ENCODE data around the gene FRS3.

FRS3 gene

GRCh38 chr6:41763470-41763869 is 16.2 kb downstream of the FRS3 start:
- H3K9me3 ChIP-seq (ENCODE audit: insufficient read depth, low read length) = no peaks in the 10 kb centered on the region
- H2AFZ ChIP-seq (ENCODE audit: low read depth, low read length, severe bottlenecking) = no peak overlapping the region
- no peak overlapping the region for H3K4me3 ChIP-seq (ENCODE audit: insufficient read depth, low read length, poor library complexity, severe bottlenecking)
- TF ChIP-seq CTCF (IDR thresholded peaks at IDR 0.05; ENCODE audit: insufficient read depth, low read length, poor library complexity, severe bottlenecking) = no peak
- TF ChIP-seq EZH2phosphoT487 (conservative IDR thresholded peaks at IDR 0.05; ENCODE audit: low read length) = no peak
- H3K79me2 ChIP-seq (ENCODE audit: insufficient read depth, low read length) = no peaks in the 10 kb centered on the region
- H3K27ac ChIP-seq (ENCODE audit: low read depth, low read length) = no peak overlapping the region
- H3F3A ChIP-seq (ENCODE audit: insufficient read depth) = no peaks in the 10 kb centered on the region
- no peak overlapping the region for H3K9ac ChIP-seq (ENCODE audit: low read length)
- H4K20me1 ChIP-seq (ENCODE audit: low read depth, low read length) = no peaks in the 10 kb centered on the region
- no peak overlapping the region for H3K4me2 ChIP-seq (ENCODE audit: low read depth, low read length, poor library complexity, severe bottlenecking)
- no peaks in the 10 kb centered on the region for H3K27me3 ChIP-seq (ENCODE audit: low read length)
- no peaks in the 10 kb centered on the region for H3K9me2 ChIP-seq (replicated peaks; ENCODE audit: insufficient read depth, low read length)
- no peaks in the 10 kb centered on the region for H3K36me3 ChIP-seq (ENCODE audit: low read length)

DNA sequence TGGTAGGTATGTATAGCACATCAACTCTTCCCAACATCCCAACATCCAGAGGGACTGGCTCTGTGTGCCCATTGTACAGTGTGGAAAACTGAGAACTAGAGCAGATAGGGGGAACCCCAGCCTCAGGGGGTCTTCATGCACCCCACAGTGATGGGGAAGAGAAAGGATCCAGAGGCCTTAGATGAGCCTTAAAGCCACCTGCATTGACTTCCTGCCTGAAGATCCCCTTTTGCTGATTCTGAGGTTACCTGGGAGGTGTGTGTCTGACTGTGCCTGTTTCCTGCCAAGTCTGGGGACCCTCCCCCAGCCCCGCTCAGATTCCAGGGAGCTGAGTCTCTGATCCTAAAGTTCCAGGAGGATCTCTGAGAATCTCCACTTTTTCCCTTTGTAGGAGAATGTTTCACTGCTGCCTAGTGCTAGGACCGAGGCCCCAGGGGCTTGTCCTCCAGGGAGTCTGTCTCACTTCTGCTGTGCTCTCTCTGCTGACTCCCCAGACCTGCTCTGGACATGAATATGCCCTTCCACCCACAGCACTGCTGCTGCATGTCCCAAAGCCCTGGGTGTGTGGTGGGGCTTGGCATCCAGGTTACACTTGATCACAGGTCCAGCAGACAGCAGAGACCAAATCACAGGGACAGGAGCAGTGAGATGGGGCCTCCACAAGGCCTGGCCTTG is 19.7 kb downstream of the FRS3 start:
- Histone ChIP-seq H3K9me2 (replicated peaks; ENCODE audit: insufficient read depth, low read length) (no peaks in the 10 kb centered on the region), H3K4me2 (ENCODE audit: low read depth, low read length, poor library complexity, severe bottlenecking) (no peak overlapping the region)

GRCh38 chr6:41759106-41759904 is 20.4 kb downstream of the FRS3 start:
- TF ChIP-seq CTCF (IDR thresholded peaks at IDR 0.05; ENCODE audit: insufficient read depth, low read length, poor library complexity, severe bottlenecking) = no peak
- TF ChIP-seq EZH2phosphoT487 (conservative IDR thresholded peaks at IDR 0.05; ENCODE audit: low read length) = no peak
- no peak overlapping the region for H3K27ac ChIP-seq (ENCODE audit: low read depth, low read length)
- no peak overlapping the region for H3K4me3 ChIP-seq (ENCODE audit: insufficient read depth, low read length, poor library complexity, severe bottlenecking)
- no peak overlapping the region for H2AFZ ChIP-seq (ENCODE audit: low read depth, low read length, severe bottlenecking)
- H3K36me3 ChIP-seq (ENCODE audit: low read length) = no peaks in the 10 kb centered on the region
- H4K20me1 ChIP-seq (ENCODE audit: low read depth, low read length) = no peaks in the 10 kb centered on the region
- H3F3A ChIP-seq (ENCODE audit: insufficient read depth) = no peaks in the 10 kb centered on the region
- H3K79me2 ChIP-seq (ENCODE audit: insufficient read depth, low read length) = no peaks in the 10 kb centered on the region
- H3K27me3 ChIP-seq (ENCODE audit: low read length) = no peaks in the 10 kb centered on the region
- H3K4me2 ChIP-seq (ENCODE audit: low read depth, low read length, poor library complexity, severe bottlenecking) = no peak overlapping the region
- no peaks in the 10 kb centered on the region for H3K9me2 ChIP-seq (replicated peaks; ENCODE audit: insufficient read depth, low read length)
- no peak overlapping the region for H3K9ac ChIP-seq (ENCODE audit: low read length)
- H3K9me3 ChIP-seq (ENCODE audit: insufficient read depth, low read length) = no peaks in the 10 kb centered on the region

More for the DNA sequence above, 19.7 kb downstream of the FRS3 start:
- Histone ChIP-seq H3K27ac (ENCODE audit: low read depth, low read length) (no peak overlapping the region), H3K36me3 (ENCODE audit: low read length) (no peaks in the 10 kb centered on the region), H4K20me1 (ENCODE audit: low read depth, low read length) (no peaks in the 10 kb centered on the region), H2AFZ (ENCODE audit: low read depth, low read length, severe bottlenecking) (no peak overlapping the region), H3K9ac (ENCODE audit: low read length) (no peak overlapping the region), H3K27me3 (ENCODE audit: low read length) (no peaks in the 10 kb centered on the region), H3K9me3 (ENCODE audit: insufficient read depth, low read length) (no peaks in the 10 kb centered on the region), H3F3A (ENCODE audit: insufficient read depth) (no peaks in the 10 kb centered on the region), H3K79me2 (ENCODE audit: insufficient read depth, low read length) (no peaks in the 10 kb centered on the region), H3K4me3 (ENCODE audit: insufficient read depth, low read length, poor library complexity, severe bottlenecking) (no peak overlapping the region)
- TF ChIP-seq CTCF (IDR thresholded peaks at IDR 0.05; ENCODE audit: insufficient read depth, low read length, poor library complexity, severe bottlenecking) (no peak), EZH2phosphoT487 (conservative IDR thresholded peaks at IDR 0.05; ENCODE audit: low read length) (no peak)
